Stimulated activated CD8-positive, alpha-beta memory T cell treated with anti-CD3 and anti-CD28 coated beads, Interleukin-4, amount 100 ng/mL, for 48 hours (primary cell): ENCODE data around the gene HK1.
"Not testable (repeated sequence)": the region's sequence is repeated elsewhere in the genome, so short reads cannot be mapped to it uniquely, and the experiment has no call there.

ENCODE experiments used
- DNase-seq: peaks from one replicate; pipeline ENCODE4 v3.0.0-alpha.2; 2020

The HK1 gene

DNA sequence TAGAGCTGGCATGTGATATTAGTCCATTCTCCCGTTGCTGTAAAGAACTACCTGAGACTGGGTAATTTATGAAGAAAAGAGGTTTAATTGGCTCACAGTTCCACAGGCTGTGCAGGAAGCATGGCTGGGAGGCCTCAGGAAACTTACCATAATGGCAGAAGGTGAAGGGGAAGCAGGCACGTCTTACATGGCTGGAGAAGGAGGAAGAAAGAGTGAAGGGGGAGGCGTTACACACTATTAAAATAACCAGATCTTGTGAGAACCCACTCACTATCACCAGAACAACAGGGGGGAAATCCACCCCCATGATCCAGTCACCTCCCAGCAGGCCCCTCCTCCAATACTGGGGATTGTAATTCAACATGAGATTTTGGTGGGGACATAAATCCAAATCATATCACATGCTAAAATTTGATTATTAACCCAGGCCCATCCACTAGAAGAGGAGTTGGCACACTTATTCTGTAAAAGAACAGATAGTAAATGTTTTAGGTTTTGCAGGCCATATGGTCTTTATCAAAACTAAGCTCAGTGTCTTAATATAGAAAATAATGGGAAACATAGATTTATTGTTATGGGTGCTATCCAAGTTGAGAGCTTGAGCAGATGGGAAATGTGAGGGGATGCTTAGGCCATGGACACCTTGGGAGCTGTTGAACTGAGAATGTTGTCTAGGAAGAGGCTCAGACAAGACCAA is 18.6 kb upstream of the HK1 start:
- DNase-seq: no peak

GRCh38 chr10:69261184-69261583 is 17.1 kb upstream of the HK1 start:
- no peak for DNase-seq

DNA sequence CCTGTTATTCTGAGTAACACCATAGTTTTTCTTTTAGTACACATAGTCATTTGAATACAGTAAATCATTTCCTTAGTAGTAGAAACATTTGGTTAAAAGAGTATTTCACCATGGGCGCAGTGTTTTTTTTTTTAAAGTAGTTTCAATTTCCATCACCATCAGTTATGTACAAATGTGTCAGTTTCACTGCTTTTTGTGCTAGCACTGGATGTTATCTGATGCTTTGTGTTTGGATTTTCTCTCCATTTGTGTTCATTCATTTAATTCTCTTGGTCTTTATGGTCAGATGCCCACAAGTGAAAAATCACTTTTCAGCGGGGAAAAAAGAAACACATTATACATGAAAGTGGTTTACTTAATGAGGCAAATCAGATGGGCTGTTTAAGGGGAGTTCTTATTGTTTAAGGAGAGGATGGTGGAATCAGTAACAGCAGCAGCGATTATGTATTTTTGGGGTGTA is 16.0 kb upstream of the HK1 start:
- no peak for DNase-seq

GRCh38 chr10:69265521-69265920 is 12.8 kb upstream of the HK1 start:
- DNase-seq: no peak

DNA sequence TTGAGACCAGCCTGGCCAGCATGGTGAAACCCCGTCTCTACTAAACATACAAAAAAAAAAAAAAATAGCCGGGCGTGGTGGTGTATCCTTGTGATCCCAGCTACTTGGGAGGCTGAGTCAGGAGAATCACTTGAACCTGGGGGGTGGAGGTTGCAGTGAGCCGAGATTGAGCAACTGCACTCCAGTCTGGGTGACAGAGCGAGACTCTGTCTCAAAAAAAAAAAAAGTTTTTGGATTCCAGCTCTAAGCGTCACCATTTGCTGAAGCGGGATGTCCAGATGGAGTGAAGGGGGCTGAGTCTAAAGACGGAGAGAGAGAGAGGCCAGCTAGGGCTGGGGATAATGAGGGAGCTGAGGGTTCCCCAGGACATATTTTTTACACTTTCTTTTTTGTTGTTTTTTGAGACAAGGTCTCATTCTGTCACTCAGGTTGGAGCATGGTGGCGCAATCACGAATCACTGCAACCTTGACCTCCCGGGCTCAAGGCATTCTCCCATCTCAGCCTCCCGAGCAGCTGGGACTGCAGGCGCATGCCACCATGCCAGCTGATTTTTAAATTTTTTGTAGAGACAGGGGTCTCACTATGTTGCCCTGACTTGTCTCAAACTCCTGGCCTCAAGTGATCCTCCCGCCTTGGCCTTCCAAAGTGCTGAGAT is 9.4 kb upstream of the HK1 start:
- DNase-seq: no peak

DNA sequence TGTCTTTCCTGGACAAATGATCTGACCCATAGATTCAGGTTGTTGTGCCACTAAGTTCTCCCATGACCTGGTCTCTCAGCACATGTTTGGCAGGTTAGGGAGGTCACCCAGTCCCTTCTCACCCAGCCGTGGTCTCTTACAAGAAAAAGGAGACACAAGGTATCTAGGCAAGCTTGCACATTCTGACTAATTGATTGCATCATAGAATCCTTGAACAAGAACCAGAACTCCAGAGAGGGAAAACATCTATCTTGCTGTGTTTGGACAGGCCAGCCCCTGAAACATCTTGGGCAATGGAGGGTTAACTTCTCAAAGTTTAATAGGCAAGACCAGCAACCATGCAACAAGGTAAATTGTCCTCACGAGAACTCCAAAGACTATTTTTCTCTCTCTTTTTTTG is 8.5 kb upstream of the HK1 start:
- DNase-seq: no peak

DNA sequence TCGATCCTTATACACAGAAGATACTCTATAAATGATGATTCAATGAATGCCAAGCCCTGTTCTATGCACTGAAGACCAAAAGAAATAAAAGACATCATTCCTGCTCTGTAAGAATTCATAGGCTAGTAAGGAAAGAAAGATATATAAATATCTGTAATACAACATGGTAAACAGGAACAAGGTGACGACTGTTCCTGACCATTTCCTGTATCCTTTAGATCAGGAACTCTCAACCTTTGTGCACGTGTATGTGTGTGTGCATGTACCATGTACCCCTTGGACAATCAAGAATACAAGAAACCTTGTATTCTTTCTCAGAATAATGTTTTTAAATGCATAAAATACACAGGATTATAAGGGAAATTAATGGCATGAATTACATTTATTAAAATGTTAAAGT is 7.3 kb upstream of the HK1 start:
- no peak for DNase-seq

DNA sequence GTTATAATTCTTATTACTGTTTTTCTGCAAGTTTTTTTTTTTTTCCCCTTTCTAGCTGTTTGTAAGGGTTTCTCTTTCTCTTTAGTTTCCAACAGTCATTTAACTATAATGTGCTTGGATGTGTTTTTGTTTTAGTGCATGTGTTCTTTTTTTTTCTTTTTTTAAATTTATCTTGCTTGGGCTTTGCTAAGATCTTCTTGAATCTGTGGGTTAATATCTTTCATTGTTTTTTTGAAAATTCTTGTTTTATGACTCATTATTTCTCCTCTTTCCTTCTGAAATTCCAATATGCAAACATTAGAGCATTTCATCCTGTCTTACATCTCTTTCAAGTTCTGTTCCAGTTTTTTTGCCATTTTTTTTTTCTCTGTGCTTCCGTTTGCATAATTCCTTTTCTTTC is 5.7 kb upstream of the HK1 start:
- DNase-seq: no peak

- no peak for DNase-seq
These were observed 2.9 kb upstream of the HK1 start for GRCh38 chr10:69275444-69275843.

DNA sequence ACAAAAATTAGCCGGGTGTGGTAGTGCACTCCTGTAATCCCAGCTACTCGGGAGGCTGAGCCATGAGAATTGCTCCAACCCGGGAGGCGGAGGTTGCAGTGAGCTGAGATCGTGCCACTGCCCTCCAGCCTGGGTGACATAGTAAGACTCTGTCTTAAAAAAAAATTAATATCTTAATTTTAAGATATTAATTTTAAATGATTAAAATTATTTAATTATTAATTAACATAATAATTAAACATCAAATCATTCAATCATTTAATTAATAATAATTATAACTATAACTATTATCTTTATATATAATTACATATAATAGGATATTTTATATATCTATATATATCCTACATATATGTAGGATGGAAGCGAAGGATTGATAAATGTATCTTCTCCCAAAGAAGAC is 1.8 kb upstream of the HK1 start:
- no peak for DNase-seq

- DNase-seq: no peak
These were observed 814 bp downstream of the HK1 start for GRCh38 chr10:69279110-69279509.

- no peak for DNase-seq
These were observed 3.5 kb downstream of the HK1 start for GRCh38 chr10:69281507-69282413.

GRCh38 chr10:69284402-69284801 is 6.1 kb downstream of the HK1 start:
- DNase-seq: not testable (repeated sequence)

DNA sequence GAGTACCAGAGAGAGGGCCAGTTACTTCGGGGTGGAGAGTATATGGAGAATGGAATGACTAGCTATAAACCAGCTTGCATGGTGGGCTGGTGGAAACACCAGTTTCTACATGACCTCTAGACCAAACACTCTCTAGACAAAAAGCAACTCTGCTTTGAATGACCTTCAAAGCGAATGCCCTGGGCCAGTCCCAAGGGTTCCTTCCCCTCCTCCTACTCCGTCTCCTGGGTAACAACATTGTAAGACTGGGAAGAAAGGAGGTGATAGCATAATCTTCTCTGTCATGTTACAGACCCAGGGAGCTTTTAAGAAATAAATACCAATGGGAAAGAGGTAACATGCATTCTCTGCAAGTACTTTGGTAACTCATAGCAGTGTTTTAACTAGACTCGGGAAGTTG is 7.4 kb downstream of the HK1 start:
- DNase-seq: no peak

DNA sequence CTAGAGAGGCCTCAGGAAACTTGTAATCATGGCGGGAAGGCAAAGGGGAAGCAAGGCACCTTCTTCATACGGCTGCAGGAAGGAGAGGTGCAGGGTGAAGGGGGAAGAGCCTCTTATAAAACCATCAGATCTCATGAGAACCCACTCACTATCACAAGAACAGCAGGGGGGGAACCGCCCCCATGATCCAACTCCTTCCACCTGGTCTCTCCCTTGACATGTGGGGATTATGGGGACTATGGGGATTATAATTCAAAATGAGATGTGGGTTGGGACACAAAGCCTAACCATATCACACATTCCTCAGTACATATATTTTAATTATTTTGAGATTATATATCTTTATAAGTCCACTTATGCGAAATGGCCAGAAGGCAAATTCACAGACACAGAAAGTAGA is 8.9 kb downstream of the HK1 start:
- no peak for DNase-seq

DNA sequence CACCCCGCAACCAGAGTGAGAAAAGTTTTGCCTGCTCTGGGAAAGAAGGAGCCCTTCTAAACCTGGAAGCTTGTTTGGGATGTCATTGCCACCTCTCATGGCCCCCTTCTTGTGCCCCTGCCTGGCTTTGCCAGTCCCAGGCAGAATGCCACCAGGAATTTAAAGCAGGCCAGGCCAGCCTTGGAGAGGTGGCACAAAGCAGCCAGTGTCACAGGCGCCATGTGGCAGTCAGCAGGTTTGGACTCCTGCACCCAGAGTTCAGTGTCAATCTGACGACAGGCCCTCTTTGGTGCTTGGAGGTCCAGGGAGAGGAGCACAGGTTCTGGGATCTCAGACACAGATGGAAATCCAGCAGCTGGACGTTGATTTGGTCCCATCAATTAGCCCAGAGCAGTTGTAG is 12.7 kb downstream of the HK1 start:
- no peak for DNase-seq

DNA sequence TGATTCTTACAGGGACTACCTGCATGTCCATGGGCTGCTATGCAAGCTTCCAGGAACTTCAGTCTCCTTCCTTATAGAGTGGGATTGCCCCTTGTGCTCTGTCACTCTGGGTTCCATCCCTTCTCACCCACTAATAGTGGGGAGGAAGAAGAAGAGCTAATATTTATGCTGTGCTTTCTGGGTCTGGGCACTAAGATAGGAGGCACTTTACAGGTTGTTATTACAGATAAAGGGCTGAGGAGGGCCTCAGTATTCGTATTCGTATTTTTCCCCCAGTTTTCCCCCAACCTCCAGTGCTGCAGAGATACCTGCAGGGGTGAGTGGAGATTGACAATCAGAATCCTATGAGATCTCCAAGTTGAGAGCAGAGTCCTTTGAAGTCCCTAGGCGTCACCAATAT is 14.2 kb downstream of the HK1 start:
- no peak for DNase-seq

DNA sequence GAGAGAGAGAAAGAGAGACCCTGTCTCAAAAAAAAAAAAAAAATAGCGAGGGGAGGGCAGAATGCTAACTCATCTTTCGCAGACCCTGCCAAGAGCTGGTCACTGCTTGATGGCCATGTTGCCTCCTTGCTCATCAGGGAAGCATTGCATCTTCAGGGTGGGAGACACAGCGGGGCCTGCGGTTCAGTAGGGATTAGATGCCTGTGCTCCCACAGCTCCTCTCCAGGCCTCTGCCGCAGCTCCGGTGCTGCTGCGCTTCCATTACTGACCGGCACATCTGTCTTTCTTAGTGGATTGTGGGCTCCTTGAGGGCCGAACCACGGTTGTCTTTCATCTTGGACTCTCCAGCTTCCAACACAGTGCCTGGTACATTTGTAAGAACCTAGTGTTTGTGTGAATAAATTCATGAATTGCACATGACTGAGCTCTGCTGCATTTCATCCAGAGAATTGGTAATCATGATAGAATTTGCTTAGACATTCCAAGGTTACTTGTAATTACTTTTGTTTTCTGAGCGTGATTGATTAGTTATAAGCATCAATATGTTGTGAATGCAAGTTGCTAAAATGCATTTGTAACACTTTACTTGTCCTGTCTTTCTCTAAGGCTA is 16.8 kb downstream of the HK1 start:
- no peak for DNase-seq

GRCh38 chr10:69303632-69304051 is 25.3 kb downstream of the HK1 start:
- DNase-seq: peak; percentile 55

DNA sequence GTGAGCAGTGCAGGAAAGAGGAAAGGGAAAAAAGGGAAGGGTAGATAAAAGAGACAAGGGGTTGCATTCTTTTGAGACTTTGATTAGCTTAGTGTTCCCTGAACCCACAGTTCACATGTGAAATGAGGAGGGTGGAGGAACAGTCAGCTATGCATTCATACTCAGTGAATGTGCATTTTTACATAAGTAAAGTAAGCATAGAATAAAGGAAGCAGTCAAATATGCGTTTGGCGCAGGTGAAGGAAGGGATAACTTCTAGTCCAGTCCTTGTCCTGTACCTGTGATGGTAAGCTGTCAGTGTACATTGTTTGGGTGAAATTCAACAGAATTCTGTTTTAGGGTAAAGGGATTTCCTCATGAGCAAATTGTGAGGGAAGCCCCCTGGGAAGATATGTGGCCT is 28.1 kb downstream of the HK1 start:
- no peak for DNase-seq

DNA sequence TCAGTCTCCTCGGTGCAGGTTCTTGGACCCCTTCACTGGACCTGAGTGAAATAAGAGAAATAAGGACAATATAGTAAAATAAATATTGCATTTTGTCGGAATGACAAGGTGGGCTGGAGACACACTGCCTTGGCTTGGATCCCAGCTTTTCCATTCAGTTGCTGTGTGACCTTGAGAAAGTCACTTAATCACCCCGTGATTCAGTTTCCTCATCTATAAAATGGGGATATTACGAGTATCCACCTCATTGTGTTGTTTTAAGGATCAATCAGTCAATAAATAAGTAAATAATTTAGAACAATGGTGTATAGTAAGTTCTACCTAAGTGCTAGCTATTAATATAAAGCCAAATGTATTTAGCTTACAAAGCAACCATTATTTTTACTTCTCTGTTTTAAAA is 29.1 kb downstream of the HK1 start:
- no peak for DNase-seq

GRCh38 chr10:69308304-69308703 is 30.0 kb downstream of the HK1 start:
- DNase-seq: not testable (repeated sequence)

DNA sequence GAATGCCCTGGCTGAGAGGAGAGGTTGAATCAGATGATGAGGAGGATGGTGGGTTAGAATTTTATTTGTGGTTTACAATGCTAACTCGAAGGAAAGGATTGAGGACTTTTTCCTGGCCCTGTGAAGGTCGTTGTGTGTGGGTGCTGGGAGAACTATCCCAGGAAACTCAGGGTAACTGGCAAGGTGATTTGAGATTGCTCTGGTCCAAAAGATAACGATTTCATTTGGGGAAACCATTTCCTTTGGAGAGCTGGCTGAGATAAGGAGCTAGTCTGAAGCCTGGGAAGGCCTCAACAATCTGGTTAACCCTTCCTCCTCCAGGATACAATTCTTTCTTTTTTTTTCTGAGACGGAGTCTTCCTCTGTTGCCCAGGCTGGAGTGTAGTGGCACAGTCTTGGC is 33.0 kb downstream of the HK1 start:
- no peak for DNase-seq
